CD4-positive, alpha-beta T cell treated with Interleukin-1 beta for 1 hour (primary cell): ENCODE measurements around the gene SAMD10.
A peak's percentile ranks its signal among the peaks of the same experiment; 100 is the strongest.
"Not testable (repeated sequence)": the region's sequence is repeated elsewhere in the genome, so short reads cannot be mapped to it uniquely, and the experiment has no call there.

Experiments used
- DNase-seq, 2 donors: peaks; one replicate each; pipeline ENCODE4 v3.0.0-alpha.2; 2020 to 2022

Gene SAMD10

GRCh38 chr20:64000906-64001305, 21.5 kb upstream of the SAMD10 start:
- no peak for DNase-seq

GRCh38 chr20:63982937-63983336, 3.5 kb upstream of the SAMD10 start:
- DNase-seq = no peak

GRCh38 chr20:63980806-63981728, 1.6 kb upstream of the SAMD10 start, which contains the start of gene PRPF6:
Gene PRPF6, plus strand, starts transcription at chr20:63981132. Its CDS starts 114 bp downstream, at chr20:63981246.
- peak; percentile 95 to 97 for DNase-seq

DNA sequence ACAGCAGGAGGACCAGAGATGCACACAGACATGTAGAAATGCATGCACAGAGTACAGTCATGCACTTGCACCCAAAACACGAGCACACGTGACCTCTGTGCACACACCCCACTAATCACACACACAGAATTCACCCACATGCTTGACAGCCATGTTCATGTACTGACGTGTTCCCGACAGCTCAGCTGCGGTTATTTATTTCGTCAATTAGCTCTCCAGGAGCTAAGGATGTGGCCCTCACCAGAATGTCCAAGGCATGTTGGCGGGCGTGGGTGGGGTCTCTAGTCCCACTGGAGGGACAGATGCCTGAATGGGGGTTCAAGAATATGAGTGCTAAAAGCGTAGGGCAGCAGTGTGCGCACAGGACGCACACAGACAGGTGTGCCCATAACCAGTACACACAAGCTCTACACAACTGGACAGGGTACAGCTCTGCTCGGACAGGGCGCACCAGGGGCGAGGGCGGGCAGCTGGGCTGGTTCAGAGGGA, 919 bp upstream of the SAMD10 start:
- DNase-seq = peak in 1 of 2 donors; percentile 41

DNA sequence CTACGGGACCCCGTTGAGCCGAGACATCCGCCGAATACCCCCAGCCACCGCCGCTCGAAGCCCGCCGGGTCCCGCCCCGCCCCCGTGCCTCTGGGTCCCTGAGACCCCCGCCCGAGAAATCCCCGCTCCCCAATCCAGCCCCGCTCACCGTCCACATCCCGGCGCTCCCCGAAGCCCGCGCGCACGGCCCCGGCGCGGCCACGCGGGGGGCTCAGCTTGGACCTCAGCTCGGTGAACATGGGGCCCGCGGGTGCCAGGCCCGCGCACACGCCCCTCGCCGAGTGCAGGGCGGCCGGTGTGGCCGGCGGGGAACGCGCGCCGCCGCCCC, 249 bp downstream of the SAMD10 start:
- no peak for DNase-seq

DNA sequence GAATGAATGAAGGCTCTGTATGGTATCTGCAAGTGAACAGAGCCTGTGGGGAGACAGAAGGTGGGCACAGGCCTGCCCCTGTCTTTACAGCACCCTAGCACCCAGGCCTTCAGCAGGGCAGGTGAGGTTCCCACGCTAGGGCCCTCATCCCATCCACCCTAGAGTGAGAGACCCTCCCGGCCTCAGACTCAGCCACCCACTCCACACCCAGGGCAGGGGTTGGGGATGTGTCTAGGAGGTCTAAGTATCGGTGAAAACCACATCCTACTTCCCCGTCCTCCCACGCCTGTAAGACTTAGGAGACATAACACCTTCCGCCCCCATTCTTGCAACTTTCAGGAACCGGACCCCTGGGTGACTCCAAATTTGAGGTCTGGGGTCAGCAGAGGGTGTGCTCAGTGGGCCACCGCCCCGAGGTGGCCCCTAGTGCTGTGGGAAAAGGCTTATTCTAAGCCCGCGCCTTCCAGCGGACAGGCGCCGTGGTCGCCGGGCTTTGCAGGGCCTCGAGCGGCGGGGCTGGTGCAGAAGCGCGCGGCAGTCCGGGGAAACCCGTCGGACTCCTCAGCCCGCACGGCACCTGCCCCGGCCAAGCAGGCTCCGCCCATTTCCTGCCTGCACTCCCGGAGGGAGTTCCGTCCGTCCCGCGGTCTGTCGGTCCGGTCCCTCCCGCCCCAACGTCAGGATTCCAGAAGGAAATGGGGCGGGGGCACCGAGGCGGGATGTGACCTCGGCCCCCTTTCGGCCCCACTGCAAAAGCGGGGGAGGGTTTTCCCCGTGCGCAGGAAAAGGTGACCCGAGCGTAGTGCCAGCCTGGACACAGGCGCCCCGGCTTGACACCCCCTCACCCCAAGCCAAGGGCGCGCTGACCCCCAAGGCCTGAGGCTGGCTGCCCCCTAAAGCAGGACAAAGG, 868 bp downstream of the SAMD10 start:
- peak; percentile 55 to 57 for DNase-seq

DNA sequence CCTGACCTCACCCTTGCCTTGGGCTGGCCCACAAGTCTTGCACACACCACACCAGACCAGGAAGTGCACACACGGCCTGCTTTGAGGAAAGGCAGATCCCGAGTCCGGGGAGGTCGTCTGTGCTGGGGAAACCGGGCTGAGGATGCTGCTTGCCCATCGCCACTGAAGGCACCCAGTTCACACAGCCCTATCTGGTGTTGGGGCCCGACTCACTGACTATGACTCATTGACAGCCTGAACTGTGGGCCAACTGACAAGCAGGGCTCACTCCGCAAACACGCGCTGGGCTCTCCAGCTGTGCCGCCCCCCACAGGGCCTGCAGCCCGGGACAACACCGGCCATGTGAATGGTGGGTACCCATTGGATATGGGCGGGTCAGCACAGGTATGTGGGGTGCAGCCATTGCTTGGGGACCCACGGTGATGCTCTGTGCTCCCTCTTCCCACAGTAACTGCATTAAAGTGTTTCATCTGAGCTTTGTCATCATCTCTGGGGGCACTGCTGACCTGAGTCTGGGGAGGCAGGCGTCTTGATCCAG, 1.6 kb downstream of the SAMD10 start:
- DNase-seq = peak; percentile 37 to 49

- no peak for DNase-seq
Observed at GRCh38 chr20:63976980-63977738, 2.3 kb downstream of the SAMD10 start.

- not testable (repeated sequence) for DNase-seq
Observed at GRCh38 chr20:63976511-63976910, 2.9 kb downstream of the SAMD10 start.

DNA sequence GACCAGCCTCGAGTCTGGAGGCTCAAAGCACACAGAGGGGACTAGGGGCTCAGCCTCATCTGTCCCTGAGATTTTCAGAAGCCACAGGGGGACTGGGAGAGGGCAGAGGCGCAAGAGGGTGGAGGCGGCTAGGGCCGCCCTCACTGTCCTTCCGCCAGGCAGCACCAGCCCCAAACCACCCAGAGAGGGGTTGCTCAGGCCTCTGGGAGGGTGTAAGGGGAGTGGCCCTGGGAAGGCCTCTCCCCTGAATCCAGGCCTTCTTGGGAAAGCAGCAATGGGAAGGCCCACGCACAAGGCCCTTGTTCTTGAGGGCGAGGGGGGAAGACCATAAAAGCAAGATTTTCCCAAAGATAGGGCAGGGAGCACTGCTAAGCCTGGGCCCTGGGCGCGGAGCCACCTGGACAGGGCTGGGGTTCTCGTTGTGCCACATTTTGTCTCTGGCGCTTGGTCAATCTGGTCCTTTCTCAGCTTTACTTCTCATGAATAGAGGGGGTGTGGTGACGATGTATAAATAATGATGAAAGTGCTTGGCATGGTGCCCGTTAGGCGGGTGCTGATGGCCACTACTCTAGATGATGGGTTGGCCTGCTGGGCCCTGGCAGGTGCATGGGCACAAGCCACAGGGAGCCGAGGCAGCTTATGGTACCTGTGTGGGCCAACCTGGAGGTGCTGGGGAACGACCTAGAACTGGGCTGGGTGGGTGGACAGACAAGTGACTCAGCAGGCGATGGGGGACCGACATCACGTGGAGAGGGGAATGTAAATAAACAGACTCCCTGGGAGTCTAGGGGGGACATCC, 4.8 kb downstream of the SAMD10 start:
- no peak for DNase-seq

DNA sequence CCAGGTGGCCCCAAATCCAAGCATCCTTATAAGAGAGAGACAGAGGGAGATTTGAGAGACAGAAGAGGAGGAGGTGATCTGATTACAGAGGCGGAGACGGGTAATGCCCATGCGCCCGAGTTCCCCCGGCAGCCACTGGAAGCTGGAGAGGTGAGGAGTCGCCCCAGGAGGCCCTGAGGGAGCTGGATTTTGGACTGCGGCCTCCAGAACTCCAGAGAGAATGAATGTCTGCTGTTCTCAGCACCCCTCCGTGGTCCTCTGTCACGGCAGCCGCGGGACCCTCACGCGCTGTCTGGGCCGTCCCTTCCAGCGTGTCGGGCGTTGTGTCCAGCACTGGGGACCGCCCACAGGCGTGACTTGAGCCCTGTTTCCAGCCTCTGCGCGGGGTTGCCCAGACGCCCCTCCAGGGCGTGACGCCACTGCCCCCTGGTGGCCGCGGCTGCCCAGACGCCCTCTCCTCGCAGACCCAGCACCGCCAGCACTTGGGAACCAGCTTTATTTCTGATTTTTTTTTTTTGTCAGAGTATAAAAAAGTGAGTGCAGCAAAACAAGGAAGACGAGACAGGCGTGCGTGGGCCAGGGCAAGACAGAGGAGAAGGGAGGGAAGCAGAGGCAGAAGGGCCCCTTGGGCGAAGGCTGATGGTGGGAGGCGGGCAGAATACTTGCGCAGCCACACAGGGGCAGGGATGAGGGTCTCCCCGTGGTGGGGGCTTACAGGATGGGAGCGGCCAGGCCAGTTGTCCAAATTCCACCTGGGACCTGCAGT, 5.6 kb downstream of the SAMD10 start:
- peak; percentile 78 to 79 for DNase-seq

DNA sequence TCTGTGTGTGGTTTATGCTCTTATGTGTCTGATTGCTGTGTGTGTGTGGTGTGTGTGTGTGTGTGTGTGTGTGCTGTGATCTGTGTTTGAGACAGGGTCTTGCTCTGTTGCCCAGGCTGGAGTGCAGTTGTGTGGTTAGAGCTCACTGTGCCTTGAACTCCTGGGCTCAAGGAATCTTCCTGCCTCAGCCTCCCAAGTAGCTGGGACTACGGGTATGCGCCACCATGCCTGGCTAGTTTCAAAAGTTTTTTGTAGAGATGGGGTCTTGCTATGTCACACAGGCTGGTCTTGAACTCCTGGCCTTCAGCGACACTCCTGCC, 6.3 kb downstream of the SAMD10 start:
- no peak for DNase-seq

DNA sequence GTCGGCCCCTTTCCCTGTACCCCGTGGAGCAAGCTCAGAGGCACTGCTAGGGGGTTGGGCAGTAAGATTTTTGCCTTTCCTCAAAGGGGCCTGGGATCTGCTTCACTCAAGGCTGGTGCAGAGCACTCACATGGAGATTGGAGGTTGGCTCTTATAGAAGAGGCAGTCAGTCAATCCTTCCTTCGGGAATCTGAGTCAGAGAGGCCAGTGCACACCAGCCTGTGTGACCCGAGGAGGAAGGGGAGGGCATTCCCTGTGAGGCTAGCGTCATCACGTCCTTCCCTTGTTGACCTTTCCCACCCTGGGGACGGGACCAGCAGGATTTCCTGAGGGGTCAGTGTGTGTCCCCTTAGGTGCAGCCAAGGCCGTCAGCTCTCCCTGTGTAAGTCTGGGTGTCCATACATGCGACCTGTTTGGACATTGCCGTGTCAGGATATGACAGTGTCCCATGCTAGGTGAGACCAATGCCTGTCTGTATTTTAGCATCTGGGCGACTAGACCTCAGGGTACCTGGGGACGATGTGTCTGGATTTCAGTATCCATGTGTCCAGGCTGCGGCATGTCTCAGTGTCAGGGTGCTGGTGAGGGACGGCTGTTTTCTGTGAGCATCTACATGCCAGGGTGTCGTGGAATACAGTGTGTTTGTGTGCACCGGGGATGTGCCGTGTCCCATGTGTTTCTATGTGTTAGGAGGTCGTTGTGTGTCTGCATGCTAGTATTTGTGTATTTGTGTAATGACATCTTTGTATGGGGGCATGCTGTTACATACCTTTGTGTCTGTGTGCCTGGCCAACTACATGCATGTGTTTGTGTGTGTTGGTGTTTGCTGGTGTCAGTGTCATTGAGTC, 6.9 kb downstream of the SAMD10 start:
- no peak for DNase-seq

DNA sequence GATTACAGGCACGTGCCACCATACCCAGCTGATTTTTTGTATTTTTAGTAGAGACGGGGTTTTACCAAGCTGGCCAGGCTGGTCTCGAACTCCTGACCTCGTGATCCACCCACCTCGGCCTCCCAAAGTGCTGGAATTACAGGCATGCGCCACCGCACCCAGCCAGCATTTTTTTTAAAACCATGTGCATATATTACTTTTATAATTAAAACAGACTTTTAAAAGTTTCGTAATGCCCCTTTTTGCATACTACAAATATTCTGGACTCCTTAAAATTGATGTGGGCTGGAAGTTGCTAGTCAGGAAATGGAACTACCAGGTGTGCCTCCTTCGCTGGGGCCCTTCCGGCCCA, 7.5 kb downstream of the SAMD10 start:
- not testable (repeated sequence) for DNase-seq

DNA sequence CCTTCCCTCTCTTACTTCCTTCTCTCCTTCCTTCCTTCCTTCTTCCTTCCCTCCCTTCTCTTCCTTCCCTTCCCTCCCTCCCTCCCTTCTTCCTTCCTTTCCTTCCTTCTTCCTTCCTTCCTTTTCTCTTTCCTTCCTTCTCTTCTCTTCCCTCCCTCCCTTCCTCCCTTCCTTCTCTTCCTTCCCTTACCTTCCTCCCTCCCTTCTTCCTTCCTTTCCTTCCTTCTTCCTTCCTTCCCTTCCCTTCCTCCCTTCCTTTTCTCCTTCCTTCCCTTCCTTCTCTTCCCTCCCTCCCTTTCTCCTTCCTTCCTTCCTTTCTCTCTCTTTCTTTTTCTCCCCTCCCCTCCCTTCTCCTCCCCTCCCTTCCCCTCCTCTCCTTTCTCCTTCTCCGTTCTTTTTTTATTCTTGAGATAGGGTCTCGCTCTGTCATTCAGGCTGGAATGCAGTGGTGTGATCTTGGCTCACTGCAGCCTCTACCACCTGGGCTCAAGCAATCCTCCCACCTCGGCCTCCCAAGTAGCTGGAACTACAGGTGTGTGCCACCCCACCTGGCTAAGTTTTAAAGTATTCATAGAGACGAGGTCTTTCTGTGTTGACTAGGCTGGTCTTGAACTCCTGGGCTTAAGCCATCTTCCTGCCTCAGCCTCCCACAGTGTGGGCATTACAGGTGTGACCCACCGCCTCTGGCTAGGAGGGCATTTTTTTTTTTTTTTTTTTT, 8.6 kb downstream of the SAMD10 start:
- no peak for DNase-seq

DNA sequence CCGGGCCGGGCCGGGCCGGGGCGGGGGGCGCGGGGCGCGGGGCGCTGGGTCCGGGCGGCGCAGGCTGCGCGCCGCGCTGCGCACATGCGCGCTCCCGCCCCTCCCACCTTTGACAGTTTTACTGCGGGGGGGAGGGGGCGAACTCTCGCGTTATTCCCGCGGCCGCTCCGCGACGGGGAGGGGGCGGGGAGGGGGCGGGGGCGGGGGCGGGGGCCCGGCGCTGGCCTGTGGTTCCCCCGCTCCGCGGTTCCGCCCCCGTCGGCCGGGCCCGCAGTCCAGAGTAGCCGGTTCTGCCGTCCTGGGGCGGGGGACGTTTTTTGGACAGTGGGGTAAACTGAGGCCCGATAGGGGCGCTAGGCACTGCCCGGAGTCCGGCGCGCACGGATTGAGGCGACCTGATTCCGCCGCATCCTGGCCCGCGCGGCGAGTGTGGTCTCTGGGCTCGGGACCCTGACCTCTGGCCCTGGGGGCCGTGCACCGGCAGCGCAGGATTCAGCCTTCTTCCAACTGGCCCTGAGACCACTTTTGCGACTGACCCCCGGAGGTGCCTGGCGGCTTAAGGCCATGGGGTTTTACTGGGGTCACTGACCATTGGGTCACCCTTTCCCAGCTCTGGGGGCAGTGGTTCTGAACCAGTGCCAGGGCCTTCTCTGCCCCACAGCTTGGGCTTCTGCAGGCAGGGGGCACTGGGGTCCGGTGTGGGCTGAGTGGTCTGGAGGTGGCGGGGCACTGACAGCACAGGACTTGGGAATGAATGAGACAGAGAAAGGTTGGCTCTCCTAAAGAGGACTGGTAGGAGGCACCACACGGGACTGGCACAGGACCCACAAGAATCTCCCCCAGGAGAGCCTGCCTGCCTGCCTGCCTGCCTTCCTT, 9.4 kb downstream of the SAMD10 start, which contains the start of gene ZNF512B:
Gene ZNF512B, minus strand, starts transcription at position 93 of the 876 bp plus-strand sequence. CDS start 1,980 bp downstream, outside the sequence.
- peak; percentile 66 to 69 for DNase-seq

GRCh38 chr20:63968928-63969760, 10.3 kb downstream of the SAMD10 start:
- DNase-seq = peak in 1 of 2 donors; percentile 37
